ENCODE data around the gene MGST3. TPM values are rescaled to one million over a fixed set of nuclear protein-coding genes. Genes with fewer than 3 reads are reported as not detected.

The MGST3 gene
- total and polyA plus RNA-seq, 2 of the 13 experiments (the other 11 are each of a cell fraction or from before 2014, with no cell fraction given) = 59.7 to 61.2 TPM

- no peak for TF ChIP-seq ZNF142 (CRISPR knock-in tag; IDR thresholded peaks at IDR 0.05)
- no peak for TF ChIP-seq ZNF367 (CRISPR knock-in tag; IDR thresholded peaks at IDR 0.05; ENCODE audit: borderline replicate concordance)
- no peak for TF ChIP-seq ZNF503 (CRISPR knock-in tag; IDR thresholded peaks at IDR 0.05)
Observed at GRCh38 chr1:165641231-165641987, 10.4 kb downstream of the MGST3 start (continued).
